Measurements from ENCODE around the gene PTTG1IP.

PTTG1IP gene

GRCh38 chr21:44828362-44829056 is 45.0 kb downstream of the PTTG1IP start:
- ATAC-seq (no peak), DNase-seq (ENCODE audit: low spot score in 2 of 2) (no peak)
- H3K4me1 Mint-ChIP-seq = peaks cover 10% of the 10 kb centered on the region
- H3K36me3 Mint-ChIP-seq = no peaks in the 10 kb centered on the region
- H3K9me3 Mint-ChIP-seq = peaks cover 14% of the 10 kb centered on the region
- peak overlapping the region; percentile 38 for H3K27ac Mint-ChIP-seq
- H3K4me3 Mint-ChIP-seq = no peak overlapping the region

GRCh38 chr21:44823179-44823660 is 50.3 kb downstream of the PTTG1IP start:
- ATAC-seq = no peak
- H3K4me3 Mint-ChIP-seq = no peak overlapping the region
- H3K36me3 Mint-ChIP-seq = no peaks in the 10 kb centered on the region
- peaks cover 18% of the 10 kb centered on the region for H3K9me3 Mint-ChIP-seq
- no peak overlapping the region for H3K27ac Mint-ChIP-seq
- H3K4me1 Mint-ChIP-seq = no peaks in the 10 kb centered on the region
- no peak for DNase-seq (ENCODE audit: low spot score in 2 of 2)

GRCh38 chr21:44822484-44823178 is 50.9 kb downstream of the PTTG1IP start:
- no peaks in the 10 kb centered on the region for H3K36me3 Mint-ChIP-seq
- ATAC-seq (no peak), DNase-seq (ENCODE audit: low spot score in 2 of 2) (no peak)
- H3K4me1 Mint-ChIP-seq = no peaks in the 10 kb centered on the region
- H3K4me3 Mint-ChIP-seq = no peak overlapping the region
- H3K27ac Mint-ChIP-seq = no peak overlapping the region
- peaks cover 14% of the 10 kb centered on the region for H3K9me3 Mint-ChIP-seq

GRCh38 chr21:44820851-44821250 is 52.6 kb downstream of the PTTG1IP start:
- Mint-ChIP-seq H3K4me3 (no peak overlapping the region), H3K36me3 (peaks cover 7% of the 10 kb centered on the region), H3K9me3 (peaks cover 14% of the 10 kb centered on the region), H3K27ac (no peak overlapping the region), H3K4me1 (peaks cover 10% of the 10 kb centered on the region)
- ATAC-seq = no peak
- DNase-seq (ENCODE audit: low spot score in 2 of 2) = no peak

GRCh38 chr21:44819283-44820243 is 53.9 kb downstream of the PTTG1IP start:
- H3K27ac Mint-ChIP-seq = peak overlapping the region; percentile 24
- peaks cover 16% of the 10 kb centered on the region for H3K4me1 Mint-ChIP-seq

GRCh38 chr21:44818640-44819011 is 54.9 kb downstream of the PTTG1IP start:
- Mint-ChIP-seq H3K9me3 (peaks cover 11% of the 10 kb centered on the region), H3K4me3 (peak overlapping the region; percentile 78), H3K4me1 (peaks cover 16% of the 10 kb centered on the region), H3K27ac (no peak overlapping the region), H3K36me3 (peaks cover 22% of the 10 kb centered on the region)
- ATAC-seq (no peak), DNase-seq (ENCODE audit: low spot score in 2 of 2) (no peak)

More at GRCh38 chr21:44819283-44820243, 53.9 kb downstream of the PTTG1IP start:
- H3K9me3 Mint-ChIP-seq = peaks cover 14% of the 10 kb centered on the region
- ATAC-seq = no peak
- H3K4me3 Mint-ChIP-seq = peak overlapping the region; percentile 78
- DNase-seq (ENCODE audit: low spot score in 2 of 2) = no peak
- peaks cover 14% of the 10 kb centered on the region for H3K36me3 Mint-ChIP-seq

GRCh38 chr21:44817914-44818639 is 55.4 kb downstream of the PTTG1IP start, which contains the start of gene SUMO3:
Gene SUMO3 (minus strand): TSS chr21:44818062. CDS start chr21:44817968, 94 bp downstream.
- no peak within 1 kb of the TSS for H3K27ac Mint-ChIP-seq
- peak within 1 kb of the TSS; percentile 78 for H3K4me3 Mint-ChIP-seq
- peak; percentile 85 for ATAC-seq
- H3K9me3 Mint-ChIP-seq = peaks cover 7% of the 10 kb centered on the region
- H3K36me3 Mint-ChIP-seq = peaks cover 22% of the 10 kb centered on the region
- DNase-seq (ENCODE audit: low spot score in 2 of 2) = peak; percentile 92 to 93
- H3K4me1 Mint-ChIP-seq = peaks cover 16% of the 10 kb centered on the region

GRCh38 chr21:44817506-44817880 is 56.0 kb downstream of the PTTG1IP start:
- Mint-ChIP-seq H3K4me3 (peak overlapping the region; percentile 78), H3K4me1 (peaks cover 16% of the 10 kb centered on the region), H3K36me3 (peaks cover 25% of the 10 kb centered on the region), H3K27ac (no peak overlapping the region), H3K9me3 (peaks cover 4% of the 10 kb centered on the region)
- DNase-seq (ENCODE audit: low spot score in 2 of 2) = peak; percentile 94
- peak; percentile 83 for ATAC-seq

- Mint-ChIP-seq H3K4me3 (peak overlapping the region; percentile 78), H3K36me3 (peaks cover 30% of the 10 kb centered on the region), H3K9me3 (no peaks in the 10 kb centered on the region), H3K4me1 (peaks cover 16% of the 10 kb centered on the region), H3K27ac (peak overlapping the region; percentile 75)
- DNase-seq (ENCODE audit: low spot score in 2 of 2) = no peak
- no peak for ATAC-seq
Observed at GRCh38 chr21:44816761-44817505, 56.6 kb downstream of the PTTG1IP start.

GRCh38 chr21:44815852-44816628 is 57.5 kb downstream of the PTTG1IP start:
- H3K9me3 Mint-ChIP-seq = no peaks in the 10 kb centered on the region
- no peak for ATAC-seq
- DNase-seq (ENCODE audit: low spot score in 2 of 2) = no peak

GRCh38 chr21:44815225-44815624 is 58.3 kb downstream of the PTTG1IP start:
- Mint-ChIP-seq H3K36me3 (peaks cover 47% of the 10 kb centered on the region), H3K9me3 (no peaks in the 10 kb centered on the region), H3K27ac (no peak overlapping the region), H3K4me1 (peaks cover 23% of the 10 kb centered on the region), H3K4me3 (no peak overlapping the region)
- no peak for ATAC-seq
- DNase-seq (ENCODE audit: low spot score in 2 of 2) = no peak

More at GRCh38 chr21:44815852-44816628, 57.5 kb downstream of the PTTG1IP start:
- Mint-ChIP-seq H3K4me3 (peak overlapping the region; percentile 78), H3K36me3 (peaks cover 39% of the 10 kb centered on the region), H3K4me1 (peaks cover 18% of the 10 kb centered on the region), H3K27ac (peak overlapping the region; percentile 75)

GRCh38 chr21:44814498-44815023 is 58.9 kb downstream of the PTTG1IP start:
- Mint-ChIP-seq H3K4me1 (peaks cover 23% of the 10 kb centered on the region), H3K4me3 (no peak overlapping the region), H3K36me3 (peaks cover 53% of the 10 kb centered on the region), H3K9me3 (no peaks in the 10 kb centered on the region), H3K27ac (no peak overlapping the region)
- DNase-seq (ENCODE audit: low spot score in 2 of 2) = no peak
- no peak for ATAC-seq

GRCh38 chr21:44813727-44814126 is 59.8 kb downstream of the PTTG1IP start:
- Mint-ChIP-seq H3K4me3 (no peak overlapping the region), H3K27ac (no peak overlapping the region), H3K9me3 (no peaks in the 10 kb centered on the region), H3K4me1 (peaks cover 23% of the 10 kb centered on the region), H3K36me3 (peaks cover 61% of the 10 kb centered on the region)
- DNase-seq (ENCODE audit: low spot score in 2 of 2) (no peak), ATAC-seq (no peak)

Data from stimulated activated effector memory CD8-positive, alpha-beta T cell treated with anti-CD3 and anti-CD28 coated beads, Interleukin-12 subunit alpha, Interleukin-12 subunit beta, amount 100 ng/mL, for 72 hours (primary cell).